HepG2 (cell line): Measurements from ENCODE around the gene FMN2. TPM values are rescaled to one million over a fixed set of nuclear protein-coding genes. Genes with fewer than 3 reads are reported as not detected.

Experiments
- ATAC-seq: fragments of 200-7000 bp; cut with Tn5 transposase; 3 replicates; pipeline ENCODE4 v1.9.1; 2020; ENCODE audit warnings: mild to moderate bottlenecking, moderate library complexity
- BruUV-seq: library from RNA; stranded (reverse); fragments of 400-500 nt; replicated peaks from 2 replicates; lab custom pipeline; 2021; lab: Mats Ljungman, UMichigan
- CTCF ChIA-PET: fragments of 300-600 bp; formaldehyde crosslinking; extraction: SDS; loops from one replicate; lab custom pipeline; 2021; ENCODE audit warnings: low total read pairs, inconsistent platforms, low intra/inter-chr PET ratio; lab: Yijun Ruan, JAX
- POLR2A ChIA-PET: fragments of 350-600 bp; sonication (Branson Sonifier 250); formaldehyde crosslinking; loops from one replicate; lab custom pipeline; 2020; ENCODE audit warnings: antibody characterized with exemption, inconsistent platforms; lab: Yijun Ruan, JAX
- DNase-seq: peaks from one replicate; pipeline ENCODE4 v3.0.0-alpha.2; 2015; ENCODE audit warnings: low spot score
- FAIRE-seq: peaks from 3 replicates; lab custom pipeline; 2011; peaks lifted over from hg19 to GRCh38; lab: Jason Lieb, UNC
- H2AFZ ChIP-seq: one replicate; pipeline ENCODE4 v1.6.1; 2011; ENCODE audit warnings: low read length, inconsistent platforms
- H3K27ac ChIP-seq: fragments of 300-600 bp; 3 replicates; pipeline ENCODE4 v1.8.0; 2011; ENCODE audit warnings: mixed run types, mild to moderate bottlenecking, mixed read lengths, low read length, inconsistent platforms; ENCODE audit not compliant: insufficient read depth; ENCODE audit errors: extremely low read length
- H3K27me3 ChIP-seq, 2 experiments: fragments of 200-600 bp in 1 of 2; 2 replicates in 1 of 2; 3 replicates in 1 of 2; pipeline versions ENCODE4 v1.6.0 to v1.8.0; 2011; ENCODE audit warnings: low read length in 2 of 2, mild to moderate bottlenecking in 2 of 2, moderate library complexity in 2 of 2, inconsistent platforms in 1 of 2; ENCODE audit not compliant: insufficient read depth in 2 of 2, control insufficient read depth in 1 of 2
- H3K36me3 ChIP-seq, 2 experiments: fragments of 200-600 bp in 1 of 2; replicated peaks in 1 of 2; 2 replicates in 1 of 2; 3 replicates in 1 of 2; pipeline versions ENCODE4 v1.5.1 to v1.8.0; 2011; ENCODE audit warnings: low read length in 2 of 2, inconsistent platforms in 1 of 2; ENCODE audit not compliant: insufficient read depth in 2 of 2, control insufficient read depth in 1 of 2
- H3K4me1 ChIP-seq: 2 replicates; pipeline ENCODE4 v1.5.1; 2012; ENCODE audit warnings: low read length, inconsistent platforms; ENCODE audit not compliant: insufficient read depth
- H3K4me2 ChIP-seq: 2 replicates; pipeline ENCODE4 v1.6.0; 2011; ENCODE audit warnings: low read depth, low read length, inconsistent platforms
- H3K4me3 ChIP-seq, 3 experiments: fragments of 200-600 bp in 1 of 3; sonication (generic), shearing (Covaris generic) in 1 of 3; replicated peaks in 1 of 3; 2 replicates each; pipeline ENCODE4 v1.5.1; 2011 to 2016; ENCODE audit warnings: low read length in 3 of 3, inconsistent platforms in 2 of 3, low read depth in 2 of 3, mild to moderate bottlenecking in 2 of 3, control low read depth in 1 of 3, mixed read lengths in 1 of 3; ENCODE audit not compliant: insufficient read depth in 1 of 3
- H3K79me2 ChIP-seq: one replicate; pipeline ENCODE4 v1.6.1; 2011; ENCODE audit warnings: low read length, inconsistent platforms; ENCODE audit not compliant: insufficient read depth
- H3K9ac ChIP-seq: 2 replicates; pipeline ENCODE4 v1.6.0; 2011; ENCODE audit warnings: mild to moderate bottlenecking, low read depth, low read length, inconsistent platforms; ENCODE audit not compliant: insufficient read depth
- H3K9me3 ChIP-seq: 2 replicates; pipeline ENCODE4 v1.5.1; 2012; ENCODE audit warnings: mild to moderate bottlenecking, low read length
- H4K20me1 ChIP-seq: 2 replicates; pipeline ENCODE4 v1.6.0; 2011; ENCODE audit warnings: inconsistent platforms, mild to moderate bottlenecking, low read length, moderate library complexity; ENCODE audit not compliant: insufficient read depth
- ATF4 ChIP-seq, 2 experiments: fragments of 450-650 bp in 1 of 2; sonication (generic) in 1 of 2; formaldehyde crosslinking; IDR thresholded peaks; 2 replicates each; pipeline versions ENCODE4 v1.5.0 to v1.8.0; 2020 to 2022; ENCODE audit warnings: mild to moderate bottlenecking in 1 of 2, missing genetic modification reagents in 1 of 2
- KDM1A ChIP-seq: IDR thresholded peaks from 2 replicates; pipeline ENCODE4 v1.6.1; 2016; ENCODE audit warnings: missing compliant biosample characterization
- NFYC ChIP-seq: IDR thresholded peaks from 2 replicates; pipeline ENCODE4 v1.6.1; 2016; ENCODE audit warnings: missing genetic modification reagents, missing compliant biosample characterization
- ZNF160 ChIP-seq: sonication (generic); formaldehyde crosslinking; IDR thresholded peaks from 2 replicates; pipeline ENCODE4 v1.8.0; 2022; ENCODE audit warnings: mild to moderate bottlenecking, inconsistent platforms, missing genetic modification reagents
- ZNF280D ChIP-seq: sonication (generic); formaldehyde crosslinking; IDR thresholded peaks from 2 replicates; pipeline ENCODE4 v1.5.1; 2020; ENCODE audit warnings: mild to moderate bottlenecking, missing genetic modification reagents
- ZNF644 ChIP-seq: IDR thresholded peaks from 2 replicates; pipeline ENCODE4 v1.6.1; 2016; ENCODE audit warnings: low read depth
- WGBS: methylation state at CpG from one replicate; pipeline ENCODE4 v1.1.6; 2017; ENCODE audit warnings: low lambda C conversion rate; 5-methylcytosine and 5-hydroxymethylcytosine counted together
- in situ Hi-C: cut with HindIII; loops from 2 replicates; pipeline ENCODE4 v1.10.0; 2017; ENCODE audit warnings: low pct_unique_long_range_greater_than_20kb; ENCODE audit not compliant: extremely low pct_ligation_motif_present
- intact Hi-C: fragments of 100-400 bp; cut with micrococcal nuclease; formaldehyde crosslinking; loops from one replicate; pipeline ENCODE4 v1.10.0; 2022; ENCODE audit not compliant: unreplicated experiment
- polyA plus RNA-seq, 8 experiments: library from polyadenylated mRNA; depleted of rRNA in 3 of 8; stranded (reverse) in 7 of 8; unstranded in 1 of 8; fragments of >200 nt; fragmentation: Illumina TruSeq in 4 of 8; extraction: Trizol in 4 of 8; gene quantifications; 2 replicates each; pipeline versions ENCODE4 v1.2.1 to v1.2.3, GENCODE V29; 2011 to 2016; ENCODE audit warnings: low read depth in 4 of 8, missing spikeins in 1 of 8, mixed read lengths in 1 of 8; ENCODE audit not compliant: insufficient read depth in 1 of 8
- total RNA-seq, 5 experiments: library from RNA; depleted of rRNA; stranded (reverse); fragments of >200 nt; fragmentation: Illumina TruSeq; extraction: Trizol; gene quantifications; 2 replicates each; pipeline ENCODE4 v1.2.3, GENCODE V29; 2016; ENCODE audit warnings: low read depth in 1 of 5

The FMN2 gene
- total and polyA plus RNA-seq, 2 of the 13 experiments (the other 11 are each of a cell fraction or from before 2014, with no cell fraction given): not detected

GRCh38 chr1:240503036-240503435, 411.4 kb downstream of the FMN2 start:
- FAIRE-seq (no peak), DNase-seq (no peak), ATAC-seq (no peak)
- Histone ChIP-seq H3K9ac (no peak overlapping the region), H3K4me2 (no peak overlapping the region), H3K79me2 (no peaks in the 10 kb centered on the region), H3K27me3 (no peaks in the 10 kb centered on the region), H3K27ac (no peak overlapping the region), H4K20me1 (no peaks in the 10 kb centered on the region), H3K4me1 (no peaks in the 10 kb centered on the region), H3K4me3 (no peak overlapping the region), H2AFZ (no peak overlapping the region), H3K36me3 (no peaks in the 10 kb centered on the region), H3K9me3 (no peaks in the 10 kb centered on the region)
- in situ Hi-C loops: no loop called here
- no TSS peak for BruUV-seq
- WGBS: 4% methylated on average over 4 of the region's 4 CpGs
- intact Hi-C loops: no loop called here
- TF ChIP-seq ATF4 (CRISPR knock-in tag; IDR thresholded peaks at IDR 0.05): no peak
- TF ChIP-seq ZNF160 (CRISPR knock-in tag): no peak
- TF ChIP-seq KDM1A (CRISPR knock-in tag): no peak
- TF ChIP-seq NFYC (CRISPR knock-in tag): no peak
- TF ChIP-seq ZNF644 (CRISPR knock-in tag): no peak
- TF ChIP-seq ZNF280D: no peak
- CTCF ChIA-PET: no interaction called here
- POLR2A ChIA-PET: no interaction called here
